ENCODE results near the gene RAMACL. TPM values are rescaled to one million over a fixed set of nuclear protein-coding genes. Genes with fewer than 3 reads are reported as not detected.

RAMACL gene
- total and polyA plus RNA-seq, 7 donors: 0.34 to 3.0 (median 1.4) TPM; not detected in 2

GRCh38 chr6:166534658-166535406, 51.6 kb downstream of the RAMACL start:
- H3K36me3 ChIP-seq: peaks cover 0 to 54% (median 8%) of the 10 kb centered on the region in 4 donors
- TF ChIP-seq CTCF (IDR thresholded peaks at IDR 0.05) (no peak), POLR2A (IDR thresholded peaks at IDR 0.05) (no peak), EP300 (IDR thresholded peaks at IDR 0.05) (no peak), POLR2AphosphoS5 (IDR thresholded peaks at IDR 0.05) (no peak)
- no peak for DNase-seq
- H3K27ac ChIP-seq: no peak overlapping the region
- intact Hi-C loops (cut with DNase I): no loop called here
- H3K4me3 ChIP-seq: no peak overlapping the region
- H3K4me1 ChIP-seq: no peaks in the 10 kb centered on the region
- no peaks in the 10 kb centered on the region for H3K27me3 ChIP-seq
- H3K9me3 ChIP-seq: no peaks in the 10 kb centered on the region
- WGBS, 2 donors: 93% methylated on average over 17 of the region's 17 CpGs

GRCh38 chr6:166533205-166533824, 53.2 kb downstream of the RAMACL start:
- Histone ChIP-seq H3K4me3 (no peak overlapping the region), H3K27me3 (no peaks in the 10 kb centered on the region), H3K4me1 (no peaks in the 10 kb centered on the region), H3K9me3 (no peaks in the 10 kb centered on the region), H3K36me3 (peaks cover 0 to 54% (median 8%) of the 10 kb centered on the region in 4 donors), H3K27ac (no peak overlapping the region)
- TF ChIP-seq CTCF (IDR thresholded peaks at IDR 0.05) (no peak), POLR2A (IDR thresholded peaks at IDR 0.05) (no peak), EP300 (IDR thresholded peaks at IDR 0.05) (no peak), POLR2AphosphoS5 (IDR thresholded peaks at IDR 0.05) (no peak)
- intact Hi-C loops (cut with DNase I): no loop called here
- 70 to 90% methylated on average over 15 of the region's 15 CpGs for WGBS, 2 donors
- no peak for DNase-seq

Other genes with a start within 250 kb of the RAMACL start
- 10 to 100 TPM; 26.0 to 46.2 (median 37.6) TPM for gene SFT2D1, start 244.1 kb downstream of the RAMACL start, total RNA-seq
- 10 to 100 TPM; 49.2 to 92.8 (median 58.3) TPM for gene SFT2D1, start 244.1 kb downstream of the RAMACL start, polyA plus RNA-seq
- gene MPC1, start 203.7 kb downstream of the RAMACL start, total RNA-seq: 10 to 100 TPM; 52.9 to 82.0 (median 78.3) TPM
- gene MPC1, start 203.7 kb downstream of the RAMACL start, polyA plus RNA-seq: 100 to 1,000 TPM; 116 to 310 (median 161) TPM
- 10 to 100 TPM; 27.8 to 44.7 (median 32.3) TPM for gene RPS6KA2, start 40.6 kb upstream of the RAMACL start, total RNA-seq
- 10 to 100 TPM in 2 of 3 donors, 1 to 10 TPM in 1; 6.5 to 14.7 (median 12.6) TPM for gene RPS6KA2, start 40.6 kb upstream of the RAMACL start, polyA plus RNA-seq

Data from sigmoid colon (tissue), 7 donors.